ENCODE data around the gene PTP4A2.
"Not testable (repeated sequence)": the region's sequence is repeated elsewhere in the genome, so short reads cannot be mapped to it uniquely, and the experiment has no call there.

PTP4A2 gene

DNA sequence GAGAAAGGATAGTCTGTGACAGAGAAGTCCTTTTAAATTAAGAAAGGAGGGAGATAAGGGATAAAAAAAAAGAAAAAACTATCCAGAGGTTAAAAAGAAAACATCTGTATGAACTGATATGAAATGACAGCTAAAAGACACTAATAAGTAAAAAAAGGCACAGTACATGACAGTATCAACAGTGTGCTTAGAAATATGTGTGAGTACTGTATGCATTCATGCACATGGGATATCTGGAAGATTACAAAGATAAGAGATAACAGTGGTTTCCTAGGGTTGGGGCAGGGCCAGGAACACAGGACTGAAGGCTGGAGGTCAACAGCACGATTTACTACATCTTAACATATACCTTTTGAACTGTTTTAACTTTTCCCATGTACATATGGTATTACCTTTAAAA, 13.3 kb downstream of the PTP4A2 start:
- DNase-seq (ENCODE audit: low read depth) = no peak

DNA sequence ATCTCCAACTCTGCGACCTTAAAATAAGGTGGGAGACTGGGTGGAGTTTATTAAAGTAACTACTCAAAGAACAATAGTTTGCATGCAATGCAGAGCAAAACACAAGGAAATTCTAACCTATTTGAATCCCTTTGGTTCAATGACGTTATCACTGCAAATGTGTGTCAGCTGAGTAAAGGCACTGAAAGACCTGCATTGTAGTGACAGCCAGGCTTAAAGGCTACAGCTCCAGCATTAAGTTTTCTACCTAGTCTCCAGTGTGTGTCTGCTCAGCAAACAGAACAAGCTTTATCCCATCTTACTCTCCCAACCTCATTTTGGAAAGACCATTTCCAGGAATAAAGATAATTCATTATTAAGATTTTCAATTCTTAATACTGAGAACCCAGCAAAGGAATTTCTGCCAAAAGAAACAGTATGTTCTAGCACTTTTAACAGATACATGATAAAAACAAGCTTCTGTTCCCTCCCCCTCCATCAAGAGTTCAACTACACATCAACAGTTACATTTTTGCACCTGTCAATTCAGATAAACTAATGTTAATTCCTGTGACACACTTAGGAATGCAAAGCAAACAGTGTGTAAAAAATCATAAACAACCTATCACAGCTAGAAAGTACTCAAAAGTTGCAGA, 14.2 kb downstream of the PTP4A2 start:
- DNase-seq (ENCODE audit: low read depth) = no peak

DNA sequence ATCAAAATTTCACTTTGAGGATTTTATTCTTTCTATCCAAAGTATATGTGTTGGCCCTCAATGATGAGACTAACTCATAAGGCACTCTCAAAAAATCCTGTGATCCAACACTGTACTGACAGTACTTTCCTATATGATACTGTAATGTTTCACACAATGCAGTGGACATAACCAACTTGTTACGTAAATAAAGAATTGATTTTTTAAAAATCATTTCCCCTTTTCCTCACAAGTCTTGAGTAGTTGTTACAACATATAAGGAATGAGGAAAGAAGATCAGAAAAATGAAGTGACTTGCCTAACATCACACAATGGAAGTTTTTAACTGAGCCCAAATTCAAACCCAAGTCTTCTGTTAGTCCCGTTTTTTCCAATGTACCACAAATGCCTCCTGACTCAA, 17.2 kb downstream of the PTP4A2 start:
- no peak for DNase-seq (ENCODE audit: low read depth)

DNA sequence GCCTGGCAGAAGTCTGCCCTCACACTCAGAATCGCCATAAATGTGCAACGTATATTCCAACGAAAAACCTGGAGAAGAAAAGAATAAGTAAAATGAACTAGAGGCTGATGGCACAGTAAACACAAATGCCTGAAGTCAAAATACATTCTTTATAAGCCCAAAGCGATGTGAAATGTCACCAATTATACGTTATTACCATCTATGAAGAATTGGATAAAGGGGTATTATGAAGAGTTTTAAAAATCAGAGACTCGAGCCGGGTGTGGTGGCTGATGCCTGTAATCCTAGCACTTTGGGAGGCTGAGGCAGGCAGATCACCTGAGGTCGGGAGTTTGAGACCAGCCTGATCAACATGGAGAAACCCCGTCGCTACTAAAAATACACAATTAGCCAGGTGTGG, 18.6 kb downstream of the PTP4A2 start:
- DNase-seq (ENCODE audit: low read depth) = no peak

DNA sequence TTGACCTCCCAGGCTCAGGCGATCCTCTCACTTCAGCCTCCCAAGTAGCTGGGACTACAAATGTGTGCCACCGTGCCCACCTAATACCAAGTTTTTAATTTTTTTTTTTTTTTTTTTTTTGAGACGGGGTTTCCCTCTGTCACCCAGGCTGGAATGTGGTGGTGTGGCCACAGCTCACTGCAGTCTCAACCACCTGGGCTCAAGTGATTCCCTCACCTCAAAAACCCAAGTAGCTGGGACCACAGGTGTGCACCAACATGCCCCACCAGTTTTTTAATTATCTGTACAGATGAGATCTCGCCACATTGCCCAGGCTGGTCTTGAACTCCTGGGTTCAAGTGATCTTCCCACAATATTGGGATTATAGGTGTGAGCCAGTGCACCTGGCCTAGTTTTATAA, 22.7 kb downstream of the PTP4A2 start:
- no peak for DNase-seq (ENCODE audit: low read depth)

DNA sequence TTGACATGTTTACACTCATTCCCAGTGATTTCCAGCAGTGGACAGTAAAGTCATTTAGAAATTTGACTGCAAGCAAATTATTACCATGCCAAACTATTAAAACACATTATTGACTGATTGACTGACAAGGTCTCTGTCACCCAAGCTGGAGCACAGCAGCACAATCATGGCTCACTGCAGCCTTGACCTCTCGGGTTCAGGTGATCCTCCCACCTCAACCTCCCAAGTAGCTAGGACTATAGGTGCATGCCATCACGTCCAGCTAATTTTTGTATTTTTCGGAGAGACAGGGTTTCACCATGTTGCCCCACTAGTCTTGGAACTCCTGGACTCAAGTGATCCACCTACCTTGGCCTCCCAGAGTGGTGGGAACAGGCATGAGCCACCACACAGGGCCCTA, 24.2 kb downstream of the PTP4A2 start:
- no peak for DNase-seq (ENCODE audit: low read depth)

DNA sequence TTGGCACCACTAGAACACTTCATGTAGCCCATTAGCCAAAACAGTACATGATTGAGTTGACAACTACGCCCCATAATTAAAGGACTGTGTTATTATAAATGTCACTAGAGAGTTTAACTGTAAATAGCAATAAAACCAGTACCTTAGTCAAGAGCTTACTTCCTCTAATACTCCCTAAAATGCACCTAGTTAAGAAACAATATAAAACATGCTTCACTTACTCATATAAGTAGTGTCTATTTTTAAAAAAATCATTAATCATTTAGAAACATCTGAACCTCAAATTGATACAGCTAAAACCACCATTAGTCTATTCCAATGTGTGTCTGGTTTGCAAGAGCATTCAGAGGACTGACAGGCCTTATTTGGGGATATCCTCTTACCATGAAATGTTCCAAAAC, 25.3 kb downstream of the PTP4A2 start:
- no peak for DNase-seq (ENCODE audit: low read depth)

DNA sequence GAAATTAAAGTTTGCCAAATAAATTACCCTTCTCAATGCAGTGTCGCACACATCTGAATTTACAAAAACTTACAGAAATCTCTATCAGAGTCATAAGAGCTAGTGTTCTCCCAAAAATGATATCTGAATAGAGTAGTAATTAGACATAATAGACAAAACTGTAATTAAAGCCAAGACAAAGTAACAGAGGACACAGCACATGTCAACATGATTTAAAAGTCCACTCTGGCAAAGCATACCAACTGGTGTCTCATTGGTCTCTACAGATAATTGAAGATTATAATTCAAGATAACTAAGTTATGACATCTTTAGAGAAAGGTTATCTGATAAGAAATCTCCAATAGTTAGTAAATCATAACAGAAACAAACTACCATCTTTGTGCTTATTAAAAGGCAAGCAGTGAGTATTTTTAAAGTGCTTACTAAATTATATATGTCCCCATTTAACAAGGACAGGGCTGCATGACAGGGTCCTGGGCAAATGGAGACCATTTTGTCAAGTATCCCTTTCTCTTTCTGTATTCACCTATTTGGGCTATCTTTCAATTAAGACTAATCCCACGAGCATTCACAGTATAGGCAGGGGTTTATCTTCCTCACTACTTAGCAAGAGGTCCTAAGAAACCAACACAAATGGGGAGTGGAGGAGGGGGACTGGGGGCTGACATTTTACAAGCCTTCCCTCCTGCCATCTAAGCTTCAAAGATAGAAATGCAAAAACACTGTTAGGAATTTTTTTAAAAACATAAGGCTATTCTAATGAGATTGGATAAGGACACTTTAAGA, 26.0 kb downstream of the PTP4A2 start:
- no peak for DNase-seq (ENCODE audit: low read depth)

DNA sequence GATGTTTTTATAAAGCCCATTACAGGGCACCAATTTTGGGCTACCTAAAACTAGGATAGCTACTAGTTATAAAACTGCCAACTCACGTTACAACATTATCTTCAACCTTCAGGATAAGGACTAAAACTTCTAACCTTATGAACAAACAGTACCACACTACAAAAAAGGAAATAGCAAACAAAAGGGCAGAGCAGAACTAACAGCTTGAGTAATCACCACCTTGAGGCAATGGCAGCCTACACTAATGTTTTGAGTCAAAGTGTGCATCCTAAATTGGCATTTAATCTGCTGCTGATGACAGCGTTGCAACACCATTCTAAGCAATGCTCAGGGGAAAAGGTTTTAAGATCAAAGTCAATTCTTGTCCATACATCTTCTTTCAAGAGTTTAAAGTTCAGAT, 27.2 kb downstream of the PTP4A2 start:
- DNase-seq (ENCODE audit: low read depth) = no peak

DNA sequence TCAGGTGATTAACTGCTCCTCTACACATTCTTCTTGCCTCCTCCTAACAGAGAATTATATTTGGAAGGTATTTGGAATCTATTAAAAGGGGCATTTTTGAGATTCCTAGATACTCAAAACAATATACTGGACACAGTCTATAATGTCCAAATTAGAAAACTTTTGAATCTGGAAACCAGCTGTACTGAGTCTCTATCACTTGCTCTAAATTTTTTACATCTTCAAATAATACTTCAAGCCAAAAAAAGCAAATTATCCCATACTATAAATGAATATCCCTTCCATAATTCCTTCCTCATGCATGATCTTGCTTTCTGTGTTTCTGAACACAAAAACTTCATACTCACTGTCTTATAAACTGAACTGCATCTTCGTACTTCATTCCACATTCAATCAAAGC, 28.5 kb downstream of the PTP4A2 start:
- no peak for DNase-seq (ENCODE audit: low read depth)

DNA sequence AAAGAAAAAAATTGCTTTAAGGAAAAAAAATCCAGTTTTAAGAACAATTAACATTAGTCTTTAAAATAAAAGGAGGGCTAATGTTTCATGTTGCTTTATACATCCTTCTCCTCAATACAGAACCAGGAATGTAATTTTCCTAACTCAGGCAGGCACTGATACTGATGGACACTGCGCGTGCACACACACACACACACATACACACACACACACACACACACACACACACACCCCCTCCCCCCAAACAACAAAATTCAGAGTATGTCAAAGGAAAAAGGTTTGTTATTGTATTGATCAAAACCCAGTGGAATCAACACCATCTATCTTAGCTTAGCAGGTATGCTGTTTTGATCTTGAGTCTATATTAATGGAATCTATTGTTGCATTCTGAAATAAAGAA, 31.6 kb downstream of the PTP4A2 start:
- no peak for DNase-seq (ENCODE audit: low read depth)

DNA sequence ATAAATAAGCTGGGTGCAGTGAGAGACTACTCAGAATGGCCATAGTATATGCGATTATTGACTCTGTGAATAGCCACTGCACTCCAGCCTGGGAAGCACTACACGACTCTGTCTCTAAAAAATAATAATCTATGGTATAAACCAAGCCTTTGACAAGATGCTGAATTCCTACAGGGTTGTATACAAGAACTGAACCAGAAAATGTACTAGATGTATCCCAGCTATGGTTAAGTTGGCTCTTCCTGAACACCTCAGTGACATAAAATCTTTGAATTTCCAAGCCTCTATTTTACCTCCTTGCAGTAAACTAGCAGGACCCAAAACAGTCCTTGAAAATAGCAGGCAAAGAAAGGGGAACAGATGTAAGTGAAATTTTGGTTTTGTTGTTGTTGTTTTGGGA, 32.5 kb downstream of the PTP4A2 start:
- no peak for DNase-seq (ENCODE audit: low read depth)

DNA sequence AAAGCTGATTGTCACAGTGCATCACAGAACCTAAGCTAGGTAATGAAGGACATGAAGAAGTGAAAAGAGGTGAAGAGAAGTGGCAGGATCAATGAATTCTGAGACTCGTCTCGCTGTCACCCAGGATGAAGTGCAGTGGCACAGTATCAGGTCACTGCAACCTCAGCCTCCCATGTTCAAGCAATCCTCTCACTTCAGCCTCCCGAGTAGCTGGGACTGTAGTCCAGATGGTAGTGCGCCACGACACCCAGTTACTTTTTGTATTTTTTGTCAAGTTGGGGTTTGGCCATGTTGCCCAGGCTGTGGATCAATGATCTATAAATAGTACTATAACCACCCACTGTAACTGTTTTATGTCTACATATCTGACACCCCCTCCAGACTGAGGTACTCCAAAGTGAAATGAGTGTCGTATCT, 33.1 kb downstream of the PTP4A2 start:
- DNase-seq (ENCODE audit: low read depth) = no peak

DNA sequence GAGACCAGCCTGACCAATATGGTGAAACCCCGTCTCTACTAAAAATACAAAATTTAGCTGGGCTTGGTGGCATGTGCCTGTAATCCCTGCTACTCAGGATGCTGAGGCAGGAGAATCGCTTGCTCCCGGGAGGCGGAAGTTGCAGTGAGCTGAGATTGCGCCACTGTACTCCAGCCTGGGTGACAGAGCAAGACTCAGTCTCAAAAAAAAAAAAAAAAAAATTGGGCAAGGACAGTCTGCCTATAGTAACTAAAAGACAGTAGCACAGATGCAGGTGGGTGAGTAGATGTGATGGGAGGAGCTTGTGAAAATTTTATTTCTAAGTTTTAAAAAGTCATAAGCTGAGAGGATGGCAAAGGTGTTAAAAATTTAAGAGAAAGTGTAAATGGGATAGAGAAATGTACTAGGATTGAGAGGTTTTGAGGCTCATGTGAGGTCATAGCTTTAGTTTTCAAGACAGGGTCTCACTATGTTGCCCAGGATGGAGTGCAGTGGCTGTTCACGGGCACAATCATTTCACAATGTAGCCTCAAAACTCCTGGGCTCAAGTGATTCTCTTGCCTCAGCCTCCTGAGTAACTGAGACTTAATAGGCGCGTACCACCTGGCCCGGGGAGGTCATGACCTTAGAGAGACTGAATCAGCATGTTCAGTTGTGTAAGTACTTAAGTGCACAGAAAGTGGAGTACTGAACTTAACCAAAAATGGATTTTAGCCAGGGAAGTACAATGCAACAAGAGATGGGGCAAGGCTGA, 33.7 kb downstream of the PTP4A2 start:
- no peak for DNase-seq (ENCODE audit: low read depth)

DNA sequence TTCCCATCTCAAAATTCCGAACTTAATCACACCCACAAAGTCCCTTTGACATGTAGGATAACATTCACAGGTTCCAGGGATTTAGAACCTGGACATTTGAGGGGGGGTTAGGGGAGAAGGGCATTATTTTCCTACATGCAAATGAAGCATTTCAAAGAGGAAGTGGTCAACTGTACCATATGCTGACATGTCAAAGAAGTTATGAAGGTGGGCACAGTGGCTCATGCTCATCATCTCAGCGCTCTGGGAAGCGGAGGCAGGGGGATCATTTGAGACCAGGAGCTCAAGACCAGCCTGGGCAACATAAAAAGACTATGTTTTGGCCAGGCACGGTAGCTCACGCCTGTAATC, 35.7 kb downstream of the PTP4A2 start:
- no peak for DNase-seq (ENCODE audit: low read depth)

DNA sequence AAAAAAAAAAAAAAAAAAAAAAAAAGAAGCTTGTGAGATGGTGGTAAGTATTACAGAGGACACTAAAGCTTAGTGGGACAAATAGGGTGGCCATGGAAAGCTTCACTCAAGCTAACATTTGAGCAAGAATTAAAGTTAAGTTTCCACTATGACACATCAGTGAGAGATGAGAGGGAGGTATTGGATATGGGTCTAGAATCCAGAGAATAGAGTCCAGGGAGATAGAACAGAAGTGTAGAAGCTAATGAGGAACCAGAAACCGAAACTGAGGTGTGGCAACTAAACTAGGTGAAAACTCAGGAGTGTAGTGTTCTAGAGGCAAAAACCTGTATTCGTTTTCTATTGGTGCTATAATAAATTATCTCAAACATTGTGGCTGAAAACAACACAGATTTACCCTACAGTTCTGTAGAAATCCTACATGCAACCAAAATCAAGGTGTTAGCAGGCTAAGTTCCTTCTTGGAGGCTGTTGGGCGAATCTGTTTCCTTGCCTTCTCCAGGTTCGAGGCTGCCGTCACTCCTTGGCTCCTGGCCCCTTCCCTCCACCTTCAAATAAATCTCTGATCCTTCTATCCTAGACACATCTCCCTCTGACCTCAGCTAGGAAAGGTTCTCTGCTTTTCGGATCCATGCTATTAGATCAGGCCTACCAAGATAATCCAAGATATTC, 36.2 kb downstream of the PTP4A2 start:
- DNase-seq (ENCODE audit: low read depth) = no peak

DNA sequence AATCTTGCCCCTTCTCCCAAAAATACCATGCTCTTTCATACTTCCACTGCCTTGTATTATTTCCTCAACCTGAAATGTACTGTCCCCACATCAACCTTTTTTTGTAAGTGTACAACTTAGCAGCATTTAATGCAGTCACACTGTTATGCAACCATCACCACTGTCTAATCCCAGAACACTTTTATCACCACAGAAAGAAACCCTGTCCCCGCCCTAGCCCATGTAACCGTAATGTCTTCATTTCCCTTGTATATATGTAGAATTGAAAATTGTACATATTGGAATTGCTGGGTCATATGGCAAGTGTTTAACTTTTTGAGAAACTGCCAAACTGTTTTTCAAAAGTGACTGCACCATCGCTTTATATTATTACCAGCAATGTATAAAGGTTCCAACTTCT, 37.4 kb downstream of the PTP4A2 start:
- no peak for DNase-seq (ENCODE audit: low read depth)

DNA sequence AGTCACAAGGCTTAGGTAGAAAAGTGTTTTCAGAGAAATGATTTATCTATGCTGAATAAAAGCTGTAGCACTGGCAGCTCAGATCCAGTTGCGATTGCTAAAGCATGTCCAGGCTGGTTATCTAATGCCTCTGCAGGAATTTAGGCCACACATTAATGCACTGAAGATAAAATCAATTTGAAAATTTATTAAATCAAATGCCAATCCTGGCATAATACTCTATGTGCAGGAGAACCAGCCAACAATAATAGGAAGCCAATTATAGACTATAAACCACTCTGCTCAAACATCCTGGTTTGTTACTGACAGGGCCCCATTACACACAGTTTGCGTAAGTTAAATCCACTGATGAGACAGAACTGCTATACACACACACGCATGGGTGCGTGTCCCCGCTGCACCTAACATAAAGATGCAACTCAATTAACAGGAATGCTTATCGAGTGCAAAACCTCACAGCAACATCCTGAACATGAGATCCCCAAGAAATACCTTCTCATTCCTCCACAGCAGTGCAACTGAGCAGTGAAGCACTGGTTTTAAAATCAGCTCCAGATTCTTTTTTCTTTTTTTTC, 40.6 kb downstream of the PTP4A2 start:
- no peak for DNase-seq (ENCODE audit: low read depth)

DNA sequence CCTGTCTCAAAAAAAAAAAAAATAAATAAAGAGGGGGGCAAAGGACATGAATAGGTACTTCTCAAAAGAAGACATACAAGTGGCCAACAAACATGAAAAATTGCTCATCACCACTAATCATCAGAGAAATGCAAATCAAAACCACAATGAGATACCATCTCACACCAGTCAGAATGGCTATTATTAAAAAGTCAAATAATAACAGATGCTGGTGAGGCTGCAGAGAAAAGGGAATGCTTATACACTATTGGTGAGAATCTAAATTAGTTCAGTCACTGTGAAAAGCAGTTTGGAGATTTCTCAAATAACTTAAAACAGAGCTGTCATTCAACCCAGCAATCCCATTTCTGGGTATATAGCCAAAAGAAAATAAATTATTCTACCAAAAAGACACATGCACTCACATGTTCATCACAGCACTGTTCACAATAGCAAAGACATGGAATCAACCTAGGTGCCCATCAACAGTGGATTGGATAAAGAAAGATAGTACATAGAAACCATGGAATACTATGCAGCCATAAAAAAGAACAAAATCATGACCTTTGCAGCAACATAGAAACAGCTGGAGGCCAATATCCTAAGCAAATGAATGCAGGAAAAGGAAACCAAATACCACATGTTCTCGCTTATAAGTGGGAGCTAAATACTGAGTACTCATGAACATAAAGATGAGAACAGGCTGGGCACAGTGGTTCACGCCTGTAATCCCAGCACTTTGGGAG, 42.5 kb downstream of the PTP4A2 start:
- not testable (repeated sequence) for DNase-seq (ENCODE audit: low read depth)

DNA sequence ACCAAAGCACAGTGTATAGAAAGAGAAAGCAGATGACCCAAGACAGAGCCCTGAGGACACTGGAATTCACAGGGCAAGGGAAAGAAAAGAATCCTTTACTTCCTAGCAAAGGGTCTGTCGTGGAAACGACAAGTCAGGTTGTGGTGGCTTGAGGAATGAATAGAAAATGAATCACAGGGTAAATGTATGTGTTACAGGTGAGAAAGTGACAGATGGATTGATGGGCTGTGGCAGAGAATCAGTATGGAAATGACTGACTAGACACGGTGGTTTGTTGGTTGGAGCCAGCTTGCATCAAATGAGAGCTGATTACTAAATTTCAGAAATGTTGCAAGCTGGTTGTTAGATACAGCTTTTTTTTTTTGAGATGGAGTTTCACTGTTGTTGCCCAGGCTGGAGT, 46.9 kb downstream of the PTP4A2 start:
- no peak for DNase-seq (ENCODE audit: low read depth)

DNA sequence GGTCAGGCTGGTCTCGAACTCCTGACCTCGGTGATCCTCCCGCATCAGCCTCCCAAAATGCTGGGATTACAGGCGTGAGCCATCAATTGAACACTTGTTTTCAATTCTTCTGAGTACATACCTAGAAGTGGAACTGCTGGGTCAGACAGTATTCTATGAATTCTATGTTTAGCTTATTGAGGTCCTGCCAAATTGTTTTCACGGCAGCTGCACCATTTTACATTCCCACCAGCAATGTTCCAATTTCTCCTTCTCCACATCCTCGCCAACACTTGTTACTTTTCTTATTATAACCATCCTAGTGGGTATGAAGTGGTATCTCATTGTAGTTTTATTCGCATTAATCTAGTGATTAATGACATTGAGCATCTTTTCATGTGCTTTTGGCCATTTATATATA, 49.9 kb downstream of the PTP4A2 start:
- DNase-seq (ENCODE audit: low read depth) = no peak

DNA sequence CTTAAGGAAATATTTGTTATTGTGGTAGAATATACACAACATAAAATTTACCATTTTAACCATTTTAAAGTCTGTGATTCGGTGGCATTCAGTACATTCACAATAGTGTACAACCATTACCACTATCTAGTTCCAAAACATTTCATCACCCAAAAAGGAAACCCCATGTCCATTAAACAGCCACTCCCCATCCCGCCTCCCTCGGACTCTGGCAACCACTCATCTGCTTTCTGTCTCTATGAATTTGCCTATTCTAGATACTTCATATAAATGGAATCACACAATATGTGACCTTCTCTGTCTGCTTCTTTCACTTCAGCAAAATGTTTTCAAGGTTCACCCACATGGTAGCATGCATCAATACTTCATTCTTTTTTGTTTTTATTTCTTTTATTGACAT, 51.3 kb downstream of the PTP4A2 start:
- no peak for DNase-seq (ENCODE audit: low read depth)

Data from stimulated activated CD4-positive, alpha-beta T cell treated with anti-CD3 and anti-CD28 coated beads, Interleukin-2, amount 100 ng/mL, for 4 hours (primary cell).